GM04504 (cell line): ENCODE data around the gene CRIP2.

Source experiments
- DNase-seq: peaks from one replicate; pipeline ENCODE4 v3.0.0-alpha.2; 2012; ENCODE audit warnings: low read depth

Gene CRIP2

GRCh38 chr14:105474483-105475268 is at the start of gene CRIP2:
TSS of gene CRIP2 (plus strand) at chr14:105474821. CDS start at chr14:105474863, 42 bp downstream.
- no peak for DNase-seq

- no peak for DNase-seq
These were observed 49.8 kb upstream of the CRIP2 start for GRCh38 chr14:105424861-105425260.

GRCh38 chr14:105425823-105426247 is 48.8 kb upstream of the CRIP2 start:
- DNase-seq = no peak

- DNase-seq = no peak
These were observed 48.0 kb upstream of the CRIP2 start for GRCh38 chr14:105426416-105427130.

GRCh38 chr14:105427412-105427811 is 47.2 kb upstream of the CRIP2 start:
- DNase-seq = no peak

- DNase-seq = no peak
These were observed 46.6 kb upstream of the CRIP2 start for GRCh38 chr14:105427936-105428485.

GRCh38 chr14:105430042-105430441 is 44.6 kb upstream of the CRIP2 start:
- DNase-seq = no peak

- DNase-seq = peak; percentile 18
These were observed 44.1 kb upstream of the CRIP2 start for GRCh38 chr14:105430565-105430964.

GRCh38 chr14:105431256-105431655 is 43.4 kb upstream of the CRIP2 start:
- DNase-seq = no peak

- DNase-seq = no peak
These were observed 42.0 kb upstream of the CRIP2 start for GRCh38 chr14:105432657-105433056.

GRCh38 chr14:105433161-105433605 is 41.4 kb upstream of the CRIP2 start:
- DNase-seq = no peak

GRCh38 chr14:105436402-105436801 is 38.2 kb upstream of the CRIP2 start:
- no peak for DNase-seq

GRCh38 chr14:105436891-105437722 is 37.5 kb upstream of the CRIP2 start:
- no peak for DNase-seq

- DNase-seq = no peak
These were observed 36.7 kb upstream of the CRIP2 start for GRCh38 chr14:105437723-105438500.

GRCh38 chr14:105439179-105439578 is 35.4 kb upstream of the CRIP2 start:
- no peak for DNase-seq

GRCh38 chr14:105439710-105440553 is 34.7 kb upstream of the CRIP2 start:
- DNase-seq = no peak

GRCh38 chr14:105440554-105440900 is 34.1 kb upstream of the CRIP2 start:
- no peak for DNase-seq

GRCh38 chr14:105440992-105441391 is 33.6 kb upstream of the CRIP2 start:
- no peak for DNase-seq

- DNase-seq = no peak
These were observed 32.5 kb upstream of the CRIP2 start for GRCh38 chr14:105442125-105442524.

GRCh38 chr14:105442834-105443233 is 31.8 kb upstream of the CRIP2 start:
- DNase-seq = no peak
